Measurements from ENCODE around the gene EDN2.

Gene EDN2

GRCh38 chr1:41483960-41484401 lies 502 bp downstream of the EDN2 start:
- FAIRE-seq, result no peak
- no peak for DNase-seq (ENCODE audit: low spot score)

GRCh38 chr1:41483001-41483850 lies 1.3 kb downstream of the EDN2 start:
- FAIRE-seq (peak; percentile 74), DNase-seq (ENCODE audit: low spot score) (no peak)

- FAIRE-seq, result peak; percentile 66
- DNase-seq (ENCODE audit: low spot score), result peak; percentile 92
Observed at GRCh38 chr1:41482001-41482765, 2.3 kb downstream of the EDN2 start.

- DNase-seq (ENCODE audit: low spot score), result no peak
- FAIRE-seq, result no peak
Observed at GRCh38 chr1:41481109-41481775, 3.2 kb downstream of the EDN2 start.

GRCh38 chr1:41480204-41481108 lies 4.0 kb downstream of the EDN2 start:
- DNase-seq (ENCODE audit: low spot score), result no peak
- FAIRE-seq, result no peak

- DNase-seq (ENCODE audit: low spot score) (no peak), FAIRE-seq (no peak)
Observed at GRCh38 chr1:41479808-41480160, 4.7 kb downstream of the EDN2 start.

- DNase-seq (ENCODE audit: low spot score) (no peak), FAIRE-seq (no peak)
Observed at GRCh38 chr1:41479000-41479807, 5.3 kb downstream of the EDN2 start.

- FAIRE-seq (peak; percentile 37), DNase-seq (ENCODE audit: low spot score) (no peak)
Observed at GRCh38 chr1:41478118-41478748, 6.2 kb downstream of the EDN2 start.

GRCh38 chr1:41476807-41477361 lies 7.6 kb downstream of the EDN2 start:
- DNase-seq (ENCODE audit: low spot score) (no peak), FAIRE-seq (no peak)

GRCh38 chr1:41475859-41476567 lies 8.5 kb downstream of the EDN2 start:
- DNase-seq (ENCODE audit: low spot score) (no peak), FAIRE-seq (no peak)

- no peak for FAIRE-seq
- DNase-seq (ENCODE audit: low spot score), result no peak
Observed at GRCh38 chr1:41475346-41475745, 9.1 kb downstream of the EDN2 start.

GRCh38 chr1:41474490-41475271 lies 9.8 kb downstream of the EDN2 start:
- DNase-seq (ENCODE audit: low spot score) (no peak), FAIRE-seq (no peak)

- no peak for DNase-seq (ENCODE audit: low spot score)
- no peak for FAIRE-seq
Observed at GRCh38 chr1:41473738-41474362, 10.6 kb downstream of the EDN2 start.

GRCh38 chr1:41471658-41472057 lies 12.8 kb downstream of the EDN2 start:
- FAIRE-seq (no peak), DNase-seq (ENCODE audit: low spot score) (no peak)

GRCh38 chr1:41469706-41470105 lies 14.8 kb downstream of the EDN2 start:
- DNase-seq (ENCODE audit: low spot score) (no peak), FAIRE-seq (no peak)

- no peak for DNase-seq (ENCODE audit: low spot score)
- FAIRE-seq, result no peak
Observed at GRCh38 chr1:41468122-41468762, 16.2 kb downstream of the EDN2 start.

GRCh38 chr1:41467673-41468072 lies 16.8 kb downstream of the EDN2 start:
- no peak for DNase-seq (ENCODE audit: low spot score)
- no peak for FAIRE-seq

Measured in urothelium cell line (cell line).